Measurements from ENCODE around the gene FBXO47.

Gene FBXO47

GRCh38 chr17:38900978-38901656 is 66.1 kb downstream of the FBXO47 start:
- DNase-seq: no peak

- DNase-seq: no peak
These were observed 67.8 kb downstream of the FBXO47 start for GRCh38 chr17:38899421-38899820.

- peak; percentile 82 for DNase-seq
These were observed 68.3 kb downstream of the FBXO47 start for GRCh38 chr17:38898812-38899348.

DNA sequence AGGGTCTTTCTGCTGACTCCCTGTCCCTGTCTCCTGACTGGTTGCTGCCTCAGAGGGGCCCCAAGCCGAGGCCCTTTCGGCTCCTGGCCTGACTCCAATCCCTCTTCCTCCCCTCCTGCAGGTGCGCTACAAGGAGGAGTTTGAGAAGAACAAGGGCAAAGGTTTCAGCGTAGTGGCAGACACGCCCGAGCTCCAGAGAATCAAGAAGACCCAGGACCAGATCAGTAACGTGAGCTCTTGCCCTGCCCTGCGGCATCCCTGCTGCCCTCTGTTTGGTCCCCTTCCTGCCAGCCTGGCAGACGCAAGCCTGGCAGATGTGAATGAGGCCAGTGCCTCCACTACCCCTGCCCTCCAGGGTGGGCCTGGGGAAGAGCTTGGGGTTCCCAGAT is 68.9 kb downstream of the FBXO47 start:
- peak; percentile 52 for DNase-seq

GRCh38 chr17:38897671-38898290 is 69.4 kb downstream of the FBXO47 start:
- DNase-seq: no peak

DNA sequence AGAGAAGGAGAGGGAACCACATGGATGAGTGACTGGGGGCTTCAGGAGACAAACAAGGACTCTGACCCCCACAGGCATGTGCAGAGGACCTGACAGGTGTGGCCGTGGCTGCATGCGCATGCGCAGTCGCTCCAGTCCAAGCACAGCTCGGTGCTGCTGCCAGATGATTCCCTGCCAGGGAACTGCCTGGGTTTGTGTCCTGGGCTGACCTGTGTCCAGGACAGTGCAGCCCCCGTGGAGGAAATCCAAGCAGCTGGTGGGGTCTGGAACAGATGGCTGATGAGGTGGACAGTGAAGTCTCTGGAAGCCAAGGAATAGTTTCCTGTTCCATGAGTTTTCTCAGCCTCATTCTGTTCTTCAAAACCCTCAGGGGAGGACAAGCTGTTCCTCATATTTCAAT is 70.0 kb downstream of the FBXO47 start:
- no peak for DNase-seq

DNA sequence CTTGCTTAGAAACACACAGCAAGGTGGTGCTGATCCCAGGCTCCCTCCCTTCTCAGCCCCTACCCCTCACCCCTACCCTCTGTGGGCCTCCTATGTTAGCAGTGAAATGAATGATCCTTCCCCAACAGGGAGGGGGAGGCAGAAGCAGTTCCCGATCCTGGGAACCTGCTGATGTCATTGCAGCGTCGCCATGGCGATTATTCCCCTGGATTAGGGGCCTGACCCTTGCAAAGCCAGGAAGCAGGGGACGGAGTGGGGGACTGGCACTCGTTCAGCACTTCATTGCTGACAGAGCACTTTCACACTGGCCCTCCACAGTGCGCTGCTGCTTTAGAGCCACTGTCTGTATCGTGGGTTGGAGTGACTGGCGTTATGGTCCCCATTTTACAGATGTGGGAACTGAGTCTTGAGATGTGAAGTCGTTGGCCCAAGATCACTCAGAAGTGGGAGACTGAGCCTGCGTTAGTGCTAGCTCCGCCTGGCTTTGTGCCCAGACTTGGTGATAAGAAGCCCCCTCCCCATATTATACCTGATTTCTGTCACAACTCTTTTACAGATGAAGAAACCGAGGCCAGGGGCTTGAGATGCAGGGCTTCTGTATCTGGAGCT is 70.8 kb downstream of the FBXO47 start:
- no peak for DNase-seq

- no peak for DNase-seq
These were observed 72.9 kb downstream of the FBXO47 start for GRCh38 chr17:38894276-38894675.

DNA sequence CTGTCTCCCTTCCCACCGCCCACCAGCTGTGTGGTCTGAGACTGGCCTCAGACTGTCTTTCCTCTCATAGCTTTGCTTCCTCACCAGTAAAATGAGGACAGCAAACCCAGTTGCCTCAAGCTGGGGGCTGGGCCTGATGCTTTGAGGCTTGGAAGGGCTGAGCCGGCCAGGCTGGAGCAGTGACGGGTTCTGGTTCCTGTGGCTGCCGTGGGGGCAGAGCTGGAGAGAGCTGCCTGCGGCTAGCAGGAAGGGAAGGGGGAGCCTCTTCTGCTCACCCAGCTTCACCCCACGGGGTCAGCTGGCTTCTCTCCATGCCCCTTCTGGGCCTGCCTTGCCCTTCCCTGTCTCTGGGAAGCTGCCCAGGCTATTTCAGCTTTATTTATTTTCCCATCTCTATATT is 73.6 kb downstream of the FBXO47 start:
- no peak for DNase-seq

DNA sequence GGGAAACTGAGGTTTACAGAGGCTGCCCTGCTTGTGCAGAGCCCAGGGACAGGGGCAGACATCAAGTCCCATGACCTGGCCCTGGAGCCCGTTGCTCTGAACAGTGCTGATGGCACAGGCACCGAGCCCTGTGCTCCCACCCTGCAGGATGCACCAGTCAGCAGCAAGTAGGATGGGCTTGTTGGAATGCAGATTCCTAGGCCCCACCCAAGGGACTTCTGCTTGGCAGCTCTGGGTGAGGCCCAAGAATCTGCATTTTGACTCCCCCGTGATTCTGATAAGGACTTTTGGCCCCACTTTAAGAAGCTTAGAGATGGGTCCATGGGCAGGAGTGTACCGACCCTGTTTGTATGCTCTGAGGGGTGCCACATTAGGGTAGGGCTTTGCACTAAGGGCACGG is 74.1 kb downstream of the FBXO47 start:
- DNase-seq: no peak

DNA sequence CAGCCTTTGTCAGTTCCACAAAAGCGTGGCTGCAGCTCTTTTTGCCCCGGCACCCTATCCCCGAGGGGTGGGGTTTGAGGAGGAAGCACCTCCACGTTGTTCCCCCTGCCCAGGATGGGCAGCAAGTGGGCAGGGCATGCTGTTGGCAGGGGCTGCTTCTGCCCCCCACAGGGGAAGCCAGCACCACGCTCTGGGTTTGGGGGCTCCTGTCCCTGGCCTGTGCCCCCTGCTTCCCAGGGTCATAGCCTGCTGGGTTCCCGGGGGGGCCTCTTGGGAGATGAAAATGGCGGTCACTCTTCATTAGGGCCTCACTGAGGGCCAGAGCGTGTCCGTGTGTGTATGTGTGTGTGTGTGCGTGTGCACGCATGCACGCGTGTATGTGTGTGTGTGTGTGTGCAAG is 74.6 kb downstream of the FBXO47 start:
- DNase-seq: no peak

DNA sequence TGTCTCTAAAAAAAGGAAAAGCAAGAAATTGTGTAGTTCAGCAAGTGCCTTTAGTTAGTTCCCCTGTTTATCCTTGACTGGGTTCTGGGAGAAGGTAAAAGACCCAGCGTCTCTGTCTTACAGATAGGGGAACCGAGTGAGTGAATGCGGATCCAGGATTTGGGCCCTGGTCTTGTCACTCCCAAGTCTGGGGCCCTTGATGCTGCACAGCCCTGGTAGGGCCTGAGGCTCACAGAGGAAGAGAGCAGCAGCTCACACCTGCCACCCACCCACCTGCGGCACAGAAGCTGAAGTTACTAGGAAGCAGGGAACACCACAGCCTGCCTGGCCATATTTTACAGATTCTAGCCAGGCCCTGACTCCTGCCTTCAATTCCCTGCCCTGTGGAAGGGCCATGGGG is 75.1 kb downstream of the FBXO47 start:
- no peak for DNase-seq

GRCh38 chr17:38891441-38891840 is 75.8 kb downstream of the FBXO47 start:
- no peak for DNase-seq

DNA sequence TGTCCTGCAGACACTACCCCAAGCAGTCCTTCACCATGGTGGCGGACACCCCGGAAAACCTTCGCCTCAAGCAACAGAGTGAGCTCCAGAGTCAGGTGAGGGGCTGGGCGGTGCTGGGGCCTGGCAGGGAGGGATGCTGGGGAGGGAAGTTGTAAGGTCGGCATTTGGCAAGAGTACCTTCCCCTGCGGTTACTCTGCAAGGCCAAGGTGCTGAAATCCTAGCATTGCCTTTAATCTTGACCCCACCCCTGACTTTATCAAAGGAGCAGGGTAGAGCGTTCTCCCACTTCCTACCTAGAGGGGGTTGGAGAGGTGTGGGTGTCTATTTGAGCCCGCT is 76.8 kb downstream of the FBXO47 start:
- DNase-seq: no peak

- no peak for DNase-seq
These were observed 77.3 kb downstream of the FBXO47 start for GRCh38 chr17:38889745-38890409.

DNA sequence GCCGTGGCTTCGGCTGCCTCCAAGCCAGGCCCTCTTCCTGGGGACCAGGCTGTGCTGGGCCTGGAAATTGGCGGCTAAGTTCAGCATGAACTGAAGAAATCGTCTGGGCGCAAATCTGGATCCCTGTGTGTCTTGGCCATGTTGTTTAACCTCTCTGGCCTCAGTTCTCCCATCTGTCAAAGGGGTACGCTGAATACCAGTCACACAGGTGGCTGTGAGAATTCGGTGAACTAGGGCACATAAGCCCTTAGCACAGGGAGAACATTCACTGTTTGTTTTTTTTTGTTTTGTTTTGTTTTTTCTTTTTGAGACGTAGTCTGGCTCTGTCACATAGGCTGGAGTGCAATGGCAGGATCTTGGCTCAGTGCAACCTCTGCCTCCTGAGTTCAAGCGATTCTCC is 78.4 kb downstream of the FBXO47 start:
- no peak for DNase-seq

- DNase-seq: no peak
These were observed 80.6 kb downstream of the FBXO47 start for GRCh38 chr17:38886643-38887010.

Measured in activated CD4-positive, CD25-positive, alpha-beta regulatory T cell treated with anti-CD3 and anti-CD28 coated beads, Interleukin-2, amount 50 U/mL, for 72 hours (primary cell).